DMS114 treated with DMSO at 0.1 percent for 48 hours (cell line): ENCODE measurements around the gene CTSC.

ENCODE experiments used
- DNase-seq: peaks from one replicate; lab custom pipeline; 2025; ENCODE audit not compliant: unreplicated experiment; lab: John Stamatoyannopoulos, UW

CTSC gene

DNA sequence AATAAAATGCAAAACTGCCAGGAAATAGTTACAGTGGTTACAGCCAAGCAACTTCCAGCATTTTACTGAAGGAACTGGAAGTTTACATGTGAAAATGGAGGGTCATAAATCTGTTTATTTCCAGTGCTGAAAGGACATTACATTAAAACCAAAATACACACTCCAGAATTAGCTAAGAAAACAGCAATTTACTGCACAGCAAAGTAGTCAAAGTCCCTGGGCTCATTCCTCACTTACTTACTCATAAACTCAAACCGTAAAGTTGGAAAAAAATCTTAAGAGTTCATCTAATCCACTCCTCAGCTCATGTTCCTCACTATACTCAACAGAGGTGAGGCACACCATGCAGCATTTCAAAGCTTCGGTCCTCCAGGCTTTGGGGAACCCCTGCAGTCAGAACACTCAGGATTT, 17.4 kb downstream of the CTSC start:
- DNase-seq = no peak

- DNase-seq = no peak
These were observed 19.5 kb downstream of the CTSC start for GRCh38 chr11:88318017-88318416.

GRCh38 chr11:88317536-88317935, 20.0 kb downstream of the CTSC start:
- DNase-seq = no peak

DNA sequence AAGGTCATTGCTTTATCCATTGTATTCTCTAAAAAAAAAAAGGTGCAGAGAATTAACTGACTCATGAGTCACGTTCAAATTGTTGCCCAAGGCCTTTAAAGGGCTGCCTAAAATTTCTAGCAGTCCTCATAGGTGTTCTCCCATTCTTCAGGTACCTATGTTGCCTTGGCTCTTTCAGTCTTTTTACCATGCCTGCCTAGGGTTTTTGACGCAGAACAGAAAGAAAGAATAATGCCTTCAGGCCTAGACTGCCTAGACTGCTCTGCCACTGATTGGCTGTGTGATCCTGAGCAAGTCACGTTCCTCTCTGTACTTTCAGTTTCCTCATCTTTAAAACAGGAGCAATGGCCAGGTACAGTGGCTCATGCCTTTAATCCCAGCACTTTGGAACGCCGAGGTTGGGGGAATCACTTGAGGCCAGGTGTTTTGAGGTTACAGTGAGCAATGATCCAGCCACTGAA, 21.5 kb downstream of the CTSC start:
- DNase-seq = no peak

DNA sequence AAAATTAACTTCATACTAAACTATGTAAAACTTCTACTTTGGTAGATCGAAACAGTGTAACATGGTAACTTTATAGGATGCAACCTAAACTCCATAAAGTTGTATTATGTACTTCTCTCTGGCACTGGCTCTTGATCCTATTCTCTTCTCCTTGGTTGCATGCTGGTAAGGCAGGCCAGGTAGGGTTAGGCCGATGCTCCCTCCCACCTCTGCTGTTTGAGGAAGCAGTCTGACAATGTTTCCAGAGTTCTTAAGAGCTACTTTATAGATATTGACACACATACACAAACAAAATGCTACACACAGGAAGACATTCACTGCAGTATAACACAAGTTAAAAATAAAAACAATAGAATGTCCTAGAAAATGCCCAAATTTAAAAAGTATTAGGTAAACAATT, 22.5 kb downstream of the CTSC start:
- DNase-seq = no peak

DNA sequence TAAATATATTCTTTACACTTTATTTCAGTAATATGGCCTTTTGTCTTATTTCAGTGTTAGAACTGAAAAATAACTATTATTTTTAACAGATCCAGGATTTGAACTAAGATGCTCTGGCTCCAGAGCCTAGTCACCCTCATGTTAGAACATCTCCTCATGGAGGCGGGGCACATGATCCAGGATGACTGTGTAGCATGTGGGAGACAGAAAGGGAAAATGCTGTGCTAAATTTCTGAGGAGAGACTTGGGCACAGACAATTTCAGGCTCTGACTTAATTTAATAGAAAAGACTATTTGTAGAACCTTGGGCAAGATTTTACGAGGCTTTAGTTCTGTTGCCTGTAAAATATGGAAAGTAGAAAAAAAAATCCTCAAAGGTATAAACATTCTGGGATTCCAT, 24.1 kb downstream of the CTSC start:
- DNase-seq = no peak

DNA sequence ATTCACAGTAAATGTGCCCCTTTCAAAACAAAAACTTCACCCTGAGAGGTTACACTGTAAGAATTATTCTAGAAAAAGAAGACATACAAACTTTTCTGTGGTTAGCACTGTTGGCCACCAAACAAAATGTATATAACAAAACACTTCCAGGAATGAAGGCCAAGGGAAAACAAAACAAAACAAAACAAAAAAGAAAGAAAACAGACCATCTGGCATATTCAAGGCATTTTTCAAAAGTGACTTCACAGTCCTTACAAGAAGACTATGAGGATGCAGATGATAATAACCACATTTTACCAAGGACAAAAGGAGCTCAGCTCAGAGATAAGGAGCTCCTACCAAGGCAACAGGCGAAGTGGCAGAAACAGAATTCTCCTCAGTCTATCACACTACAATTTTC, 24.9 kb downstream of the CTSC start:
- no peak for DNase-seq

DNA sequence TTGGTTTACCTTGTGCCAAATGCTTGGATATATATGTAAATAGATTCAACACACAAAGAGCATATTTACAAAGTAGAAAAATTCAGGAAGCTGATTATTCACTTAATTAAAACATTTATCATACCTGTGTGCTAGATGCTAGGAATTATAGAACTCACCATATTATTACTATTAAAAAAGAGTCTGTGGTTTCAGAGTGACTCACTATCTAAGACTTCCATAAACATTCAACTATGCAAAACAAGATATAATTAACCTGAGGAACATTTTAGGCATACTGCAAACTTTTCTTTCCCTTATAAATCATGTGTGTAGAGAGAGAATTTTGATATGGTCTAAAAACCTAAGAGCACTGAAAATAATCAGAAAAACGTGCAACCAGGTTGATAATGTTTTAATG, 27.3 kb downstream of the CTSC start:
- no peak for DNase-seq

- no peak for DNase-seq
These were observed 29.0 kb downstream of the CTSC start for GRCh38 chr11:88308576-88308975.

DNA sequence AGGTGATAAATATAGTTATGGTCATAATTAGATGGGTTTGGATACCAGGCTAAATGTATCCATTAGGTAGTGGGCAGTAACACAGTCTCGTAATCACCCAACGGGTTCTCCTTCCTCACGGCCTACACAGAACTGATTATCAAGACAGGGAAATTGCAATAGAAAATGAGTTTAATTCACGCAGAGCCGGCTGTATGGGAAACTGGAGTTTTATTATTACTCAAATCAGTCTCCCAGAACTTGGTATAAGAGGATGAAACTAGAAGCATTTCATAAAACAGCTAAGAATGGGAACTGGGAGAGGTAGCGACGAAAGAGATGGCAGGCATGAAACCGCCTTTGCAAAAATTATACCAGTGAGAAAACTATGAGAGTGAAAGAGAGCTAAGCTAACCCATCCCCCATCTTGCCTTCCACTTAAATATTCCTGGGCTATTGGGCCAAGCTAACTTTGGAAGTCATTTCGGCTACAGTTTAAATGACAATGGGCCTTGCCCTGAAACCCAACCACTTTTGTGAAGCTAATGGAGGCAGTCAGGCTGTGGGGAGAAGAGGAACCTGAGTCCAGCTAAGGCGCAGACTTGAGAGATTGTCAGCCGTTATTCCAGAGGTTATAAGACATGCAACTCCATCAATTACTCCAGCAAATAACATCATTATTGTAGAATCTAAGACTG, 29.6 kb downstream of the CTSC start:
- DNase-seq = no peak

- no peak for DNase-seq
These were observed 30.8 kb downstream of the CTSC start for GRCh38 chr11:88306785-88307184.

- no peak for DNase-seq
These were observed 32.1 kb downstream of the CTSC start for GRCh38 chr11:88305430-88305829.

DNA sequence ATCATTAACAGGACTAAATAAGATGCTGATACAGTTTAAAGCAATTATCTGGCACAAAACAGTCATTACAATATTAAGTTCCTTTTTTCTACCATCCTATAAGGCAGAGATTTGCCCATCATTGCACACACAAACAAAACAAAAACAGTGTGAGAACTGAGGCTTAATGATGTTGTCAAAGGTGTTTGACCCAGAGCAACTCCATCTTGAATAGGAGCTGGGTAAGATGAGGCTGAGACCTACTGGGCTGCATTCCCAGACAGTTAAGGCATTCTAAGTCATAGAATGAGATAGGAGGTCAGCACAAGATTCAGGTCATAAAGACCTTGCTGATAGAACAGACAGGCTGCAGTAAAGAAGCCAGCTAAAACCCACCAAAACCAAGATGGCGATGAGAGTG, 33.2 kb downstream of the CTSC start:
- DNase-seq = no peak

DNA sequence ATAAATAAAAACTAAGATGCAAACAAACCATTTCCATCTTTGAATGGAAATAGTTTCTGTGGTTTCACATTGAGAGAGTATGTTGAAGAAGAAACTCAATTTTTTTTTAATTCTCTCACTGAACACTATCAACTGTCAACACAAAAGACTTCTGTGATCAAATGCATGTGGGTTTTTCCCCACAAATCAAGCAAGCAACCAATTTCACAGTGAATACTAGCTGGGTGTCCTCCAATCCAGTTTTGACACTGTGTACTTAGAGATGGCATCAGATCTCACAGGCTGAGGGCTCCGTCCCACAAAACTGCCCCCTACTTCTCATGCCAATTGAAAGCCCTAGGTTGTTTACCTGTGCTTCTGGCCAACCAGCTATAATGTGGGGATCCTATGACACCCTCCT, 34.5 kb downstream of the CTSC start:
- DNase-seq = no peak

DNA sequence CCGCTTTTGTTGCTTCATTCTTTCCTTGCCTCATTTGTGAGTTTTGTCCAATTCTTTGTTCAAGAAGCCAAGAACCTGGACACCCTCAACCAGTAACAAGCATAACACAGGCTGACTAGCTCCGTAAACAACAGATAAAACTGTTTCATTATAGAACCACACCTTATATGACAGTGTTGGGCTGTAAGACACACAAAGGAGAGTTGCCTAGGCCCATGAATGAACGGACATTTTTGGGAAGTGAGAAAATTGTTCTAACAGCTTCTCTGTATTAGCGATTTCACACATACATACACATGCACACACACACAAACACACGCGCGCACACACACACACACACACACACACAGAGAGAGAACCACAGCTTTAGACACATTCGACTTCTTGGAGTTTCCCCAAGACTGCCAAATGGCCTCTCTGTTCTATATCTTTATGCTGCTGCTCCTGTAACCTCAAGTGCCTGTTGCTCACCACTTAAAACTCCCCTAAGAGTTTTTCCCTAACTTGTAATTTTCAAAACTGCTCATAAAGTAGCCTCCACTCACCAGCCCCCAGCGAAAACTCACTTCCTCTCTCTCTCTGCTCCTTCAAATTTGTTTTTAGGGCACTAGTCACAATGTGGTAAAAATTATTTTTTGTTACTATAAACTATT, 35.9 kb downstream of the CTSC start:
- DNase-seq = no peak

- no peak for DNase-seq
These were observed 36.5 kb downstream of the CTSC start for GRCh38 chr11:88300888-88301487.

DNA sequence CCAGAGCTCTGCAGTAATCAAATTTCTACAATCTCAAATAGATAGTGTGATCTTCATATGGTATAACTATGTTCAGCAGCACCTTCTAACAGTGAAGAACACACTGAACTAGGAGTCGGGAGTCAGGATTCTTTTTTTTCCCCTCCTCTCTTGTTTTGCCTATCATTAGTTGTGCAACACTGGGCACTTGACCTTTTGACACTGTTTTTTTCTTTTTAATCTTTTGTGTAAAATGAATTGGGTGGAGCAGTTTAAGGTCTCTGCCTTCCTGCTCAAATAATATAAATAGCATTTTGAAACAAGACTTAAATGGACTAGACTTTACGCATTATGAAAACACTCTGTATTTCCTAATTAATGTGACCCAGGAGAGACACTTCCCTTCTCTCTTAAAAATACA, 39.7 kb downstream of the CTSC start:
- no peak for DNase-seq

DNA sequence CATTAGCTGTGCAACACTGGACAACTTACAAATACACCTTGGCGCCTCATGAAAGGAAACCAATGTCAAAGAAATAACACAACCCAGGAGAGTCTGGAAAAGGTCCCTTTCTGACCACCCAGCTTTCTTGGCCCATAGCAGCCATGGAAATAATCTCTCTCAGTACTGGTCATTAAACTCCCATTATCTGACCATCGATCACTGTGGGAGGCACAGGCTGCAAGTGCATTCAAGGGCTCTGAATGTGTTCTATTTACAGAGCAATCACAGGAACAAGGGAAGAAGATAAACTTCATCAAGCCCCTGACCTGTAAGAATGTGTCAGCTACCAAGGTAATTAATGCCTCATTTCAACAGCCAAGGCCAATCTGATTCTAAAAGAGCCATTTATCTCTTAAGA, 40.1 kb downstream of the CTSC start:
- DNase-seq = no peak

DNA sequence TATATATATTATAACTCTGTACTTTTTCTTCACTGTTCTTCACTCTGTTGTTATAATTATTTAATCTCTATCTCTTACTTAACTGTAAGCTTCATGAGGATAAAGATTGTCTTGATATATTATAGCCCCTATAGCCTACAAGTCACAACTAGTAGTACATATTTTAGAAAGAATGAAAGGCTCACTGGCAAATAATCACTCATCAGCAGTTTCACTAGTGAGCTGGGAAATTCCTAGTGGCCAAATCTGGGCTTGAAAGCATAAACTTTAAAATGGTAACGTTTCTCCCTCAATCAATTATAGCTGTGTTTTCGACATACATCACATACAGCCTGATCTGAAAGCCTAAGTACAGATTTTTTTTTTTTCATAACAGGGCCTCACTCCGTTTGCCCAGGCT, 42.5 kb downstream of the CTSC start:
- DNase-seq = no peak

DNA sequence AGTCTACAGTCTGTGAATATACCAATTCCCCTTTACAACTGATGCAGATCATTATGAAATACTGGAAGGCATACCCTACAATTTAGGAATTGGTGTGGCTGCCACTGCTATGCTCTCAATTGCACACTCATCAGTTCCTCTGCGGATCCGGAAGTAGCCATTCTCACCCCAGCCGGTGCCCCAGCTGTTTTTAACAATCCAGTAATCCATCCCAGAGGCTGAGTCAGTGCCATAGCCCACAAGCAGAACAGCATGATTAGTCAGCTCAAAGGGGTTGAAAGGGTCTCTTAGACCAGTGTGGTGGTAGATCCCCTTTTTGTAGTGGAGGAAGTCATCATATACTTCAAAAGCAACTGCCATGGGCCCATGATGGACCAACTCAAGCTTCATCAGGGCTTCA, 43.6 kb downstream of the CTSC start:
- no peak for DNase-seq

GRCh38 chr11:88292171-88292843, 45.2 kb downstream of the CTSC start:
- DNase-seq = no peak

DNA sequence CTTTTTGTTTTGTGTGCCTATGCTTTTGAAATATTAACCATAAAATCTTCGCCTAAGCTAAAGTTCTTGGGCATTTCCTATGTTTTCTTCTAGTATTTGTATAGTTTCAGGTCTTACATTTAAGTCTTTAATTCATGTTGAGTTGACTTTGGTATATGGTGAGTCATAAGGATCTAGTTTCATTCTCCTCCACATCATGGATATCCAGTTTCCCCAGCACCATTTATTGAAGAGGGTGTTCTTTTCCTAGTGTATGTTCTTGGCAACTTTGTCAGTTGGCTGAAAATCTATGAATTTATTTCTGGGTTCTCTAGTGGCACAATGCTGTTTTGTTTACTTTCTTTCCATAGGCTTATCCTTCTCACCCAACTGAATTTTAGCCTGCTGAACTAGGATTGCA, 49.0 kb downstream of the CTSC start:
- no peak for DNase-seq
